CD4-positive, alpha-beta T cell treated with Interleukin-10 for 1 hour (primary cell): Measurements from ENCODE around the gene CD4.

ENCODE experiments used
- DNase-seq: peaks from one replicate; pipeline ENCODE4 v3.0.0-alpha.2; 2020

CD4 gene

GRCh38 chr12:6778574-6779550 lies 10.5 kb upstream of the CD4 start:
- peak; percentile 90 for DNase-seq

- no peak for DNase-seq
Observed at GRCh38 chr12:6779708-6780432, 9.5 kb upstream of the CD4 start.

GRCh38 chr12:6780573-6780972 lies 8.8 kb upstream of the CD4 start:
- no peak for DNase-seq

- DNase-seq: no peak
Observed at GRCh38 chr12:6782119-6782518, 7.2 kb upstream of the CD4 start.

GRCh38 chr12:6782850-6783566 lies 6.3 kb upstream of the CD4 start:
- DNase-seq: no peak

- no peak for DNase-seq
Observed at GRCh38 chr12:6783828-6784227, 5.5 kb upstream of the CD4 start.

- no peak for DNase-seq
Observed at GRCh38 chr12:6784296-6784695, 5.0 kb upstream of the CD4 start.

- DNase-seq: no peak
Observed at GRCh38 chr12:6784761-6785160, 4.6 kb upstream of the CD4 start.

- peak; percentile 43 for DNase-seq
Observed at GRCh38 chr12:6786416-6787094, 2.8 kb upstream of the CD4 start.

- DNase-seq: no peak
Observed at GRCh38 chr12:6787309-6787708, 2.0 kb upstream of the CD4 start.

- DNase-seq: peak; percentile 44
Observed at GRCh38 chr12:6790496-6791150, 1.3 kb downstream of the CD4 start.

GRCh38 chr12:6791931-6792520 lies 2.7 kb downstream of the CD4 start:
- no peak for DNase-seq

- DNase-seq: peak; percentile 52
Observed at GRCh38 chr12:6792522-6793201, 3.3 kb downstream of the CD4 start.

- no peak for DNase-seq
Observed at GRCh38 chr12:6795088-6795487, 5.8 kb downstream of the CD4 start.

- DNase-seq: no peak
Observed at GRCh38 chr12:6796576-6796975, 7.2 kb downstream of the CD4 start.

- DNase-seq: no peak
Observed at GRCh38 chr12:6799147-6799546, 9.8 kb downstream of the CD4 start.

- no peak for DNase-seq
Observed at GRCh38 chr12:6807170-6807569, 17.8 kb downstream of the CD4 start.

- no peak for DNase-seq
Observed at GRCh38 chr12:6809056-6809455, 19.7 kb downstream of the CD4 start.

GRCh38 chr12:6810758-6811157 lies 21.4 kb downstream of the CD4 start:
- no peak for DNase-seq

GRCh38 chr12:6813363-6813762 lies 24.0 kb downstream of the CD4 start:
- no peak for DNase-seq

GRCh38 chr12:6816598-6816997 lies 27.3 kb downstream of the CD4 start:
- DNase-seq: no peak
